ENCODE measurements around the gene PNMA6A.

- no peak for TF ChIP-seq CTCF (IDR thresholded peaks at IDR 0.05; ENCODE audit: poor library complexity)
- TF ChIP-seq EZH2 (IDR thresholded peaks at IDR 0.05; ENCODE audit: borderline replicate concordance) = no peak
Observed at GRCh38 chrX:153059191-153060094, 12.8 kb upstream of the PNMA6A start.
